Keratinocyte (primary cell): ENCODE measurements around the gene TMEM26. TPM values are rescaled to one million over a fixed set of nuclear protein-coding genes. Genes with fewer than 3 reads are reported as not detected.

Source experiments
- DNase-seq: peaks from one replicate; pipeline ENCODE4 v3.0.0-alpha.2; 2011; ENCODE audit warnings: low read depth, missing footprints, low spot score
- FAIRE-seq: peaks from 2 replicates; lab custom pipeline; 2011; peaks lifted over from hg19 to GRCh38; lab: Jason Lieb, UNC
- H2AFZ ChIP-seq: 2 replicates; pipeline ENCODE4 v1.6.0; 2012; ENCODE audit warnings: low read length, control low read depth, inconsistent platforms; ENCODE audit not compliant: control insufficient read depth
- H3K27ac ChIP-seq: 2 replicates; pipeline ENCODE4 v1.5.1; 2011; ENCODE audit warnings: low read length; ENCODE audit not compliant: control insufficient read depth, insufficient read depth
- H3K27me3 ChIP-seq: 3 replicates; pipeline ENCODE4 v1.6.0; 2011; ENCODE audit warnings: low read length; ENCODE audit not compliant: control insufficient read depth, insufficient read depth; ENCODE audit errors: extremely low read depth
- H3K36me3 ChIP-seq, 2 experiments: 2 replicates in 1 of 2; 3 replicates in 1 of 2; pipeline ENCODE4 v1.5.1; 2011; ENCODE audit warnings: low read length in 2 of 2, mild to moderate bottlenecking in 1 of 2; ENCODE audit not compliant: control insufficient read depth in 2 of 2, insufficient read depth in 2 of 2; ENCODE audit errors: extremely low read depth in 1 of 2
- H3K4me1 ChIP-seq: 3 replicates; pipeline ENCODE4 v1.5.1; 2011; ENCODE audit warnings: low read length; ENCODE audit not compliant: control insufficient read depth, insufficient read depth; ENCODE audit errors: extremely low read depth
- H3K4me2 ChIP-seq: 3 replicates; pipeline ENCODE4 v1.6.0; 2011; ENCODE audit warnings: low read depth, low read length; ENCODE audit not compliant: control insufficient read depth, insufficient read depth; ENCODE audit errors: extremely low read depth
- H3K4me3 ChIP-seq, 3 experiments: fragments of 200-600 bp in 1 of 3; sonication (generic) in 1 of 3; 2 replicates in 2 of 3; 3 replicates in 1 of 3; pipeline ENCODE4 v1.5.1; 2011 to 2016; ENCODE audit warnings: low read length in 3 of 3, mild to moderate bottlenecking in 3 of 3, control low read depth in 2 of 3, inconsistent platforms in 1 of 3, low read depth in 1 of 3, mixed read lengths in 1 of 3, mixed run types in 1 of 3, moderate library complexity in 1 of 3; ENCODE audit not compliant: control insufficient read depth in 2 of 3, insufficient read depth in 2 of 3; ENCODE audit errors: extremely low read depth in 1 of 3
- H3K79me2 ChIP-seq: 2 replicates; pipeline ENCODE4 v1.6.0; 2012; ENCODE audit warnings: low read length; ENCODE audit not compliant: control insufficient read depth, insufficient read depth
- H3K9ac ChIP-seq: 3 replicates; pipeline ENCODE4 v1.6.0; 2011; ENCODE audit warnings: low read length; ENCODE audit not compliant: control insufficient read depth, insufficient read depth; ENCODE audit errors: extremely low read depth
- H3K9me1 ChIP-seq: 3 replicates; pipeline ENCODE4 v1.6.0; 2011; ENCODE audit warnings: low read length; ENCODE audit not compliant: control insufficient read depth, insufficient read depth; ENCODE audit errors: extremely low read depth
- H3K9me3 ChIP-seq: 2 replicates; pipeline ENCODE4 v1.5.1; 2012; ENCODE audit warnings: low read depth, low read length; ENCODE audit not compliant: control insufficient read depth
- H4K20me1 ChIP-seq: 3 replicates; pipeline ENCODE4 v1.6.0; 2011; ENCODE audit warnings: low read length; ENCODE audit not compliant: control insufficient read depth, insufficient read depth; ENCODE audit errors: extremely low read depth
- CTCF ChIP-seq, 3 experiments: IDR thresholded peaks in 1 of 3; conservative IDR thresholded peaks in 1 of 3; optimal IDR thresholded peaks in 1 of 3; 2 replicates in 2 of 3; 3 replicates in 1 of 3; pipeline versions ENCODE3 to v1.5.1; 2011; ENCODE audit warnings: low read length in 3 of 3, mild to moderate bottlenecking in 3 of 3, moderate library complexity in 2 of 3, control low read depth in 1 of 3, inconsistent platforms in 1 of 3; ENCODE audit not compliant: insufficient read depth in 2 of 3; ENCODE audit errors: extremely low read depth in 1 of 3
- EZH2 ChIP-seq: IDR thresholded peaks from one replicate; pipeline ENCODE4 v1.6.1; 2012; ENCODE audit warnings: inconsistent platforms, mild to moderate bottlenecking, low read length, moderate library complexity
- dilution Hi-C: fragments of 300-500 bp; cut with MboI; formaldehyde crosslinking; loops from one replicate; pipeline ENCODE4 v1.7.0; 2020; ENCODE audit warnings: low sequenced_read_pairs; ENCODE audit not compliant: extremely low pct_ligation_motif_present
- polyA minus RNA-seq, 3 experiments: library from RNA; depleted of rRNA, polyadenylated mRNA; stranded (reverse); fragments of >200 nt; gene quantifications; 1 replicate in 1 of 3; 2 replicates in 1 of 3; 3 replicates in 1 of 3; pipeline ENCODE4 v1.2.3, GENCODE V29; 2011
- polyA plus RNA-seq, 5 experiments: library from polyadenylated mRNA; depleted of rRNA in 3 of 5; stranded (reverse) in 3 of 5; stranded (forward) in 1 of 5; unstranded in 1 of 5; fragments of >200 nt; gene quantifications; 1 replicate in 1 of 5; 2 replicates in 3 of 5; 3 replicates in 1 of 5; pipeline versions ENCODE4 v1.2.1 to v1.2.3, GENCODE V29; 2011 to 2012; ENCODE audit warnings: missing spikeins in 2 of 5, low read depth in 1 of 5, low replicate concordance in 1 of 5

Gene TMEM26
- not detected in 3 replicates for polyA plus RNA-seq
- not detected for polyA plus RNA-seq (2011; ENCODE audit: low read depth)
- polyA plus RNA-seq (2011; cell fraction: cytosol; rRNA removed) = not detected in 2 replicates
- polyA plus RNA-seq (2011; cell fraction: nucleus; rRNA removed) = not detected in 2 replicates
- polyA plus RNA-seq (2012; ENCODE audit: low replicate concordance) = not detected in 2 replicates
- polyA minus RNA-seq = not detected in 3 replicates
- polyA minus RNA-seq (2011; cell fraction: cytosol; rRNA and poly(A)+ RNA removed) = not detected
- polyA minus RNA-seq (2011; cell fraction: nucleus; rRNA and poly(A)+ RNA removed) = not detected in 2 replicates

- no peak for DNase-seq
- Histone ChIP-seq H3K4me1 (no peaks in the 10 kb centered on the region), H3K9me3 (no peaks in the 10 kb centered on the region), H2AFZ (peak within 1 kb of the TSS; percentile 19), H3K9ac (no peak within 1 kb of the TSS), H3K36me3 (no peaks in the 10 kb centered on the region), H3K27me3 (peaks cover 21% of the 10 kb centered on the region), H3K4me2 (peak within 1 kb of the TSS; percentile 41), H3K27ac (no peak within 1 kb of the TSS), H3K9me1 (no peaks in the 10 kb centered on the region), H3K79me2 (no peaks in the 10 kb centered on the region), H4K20me1 (no peaks in the 10 kb centered on the region), H3K4me3 (no peak within 1 kb of the TSS)
- TF ChIP-seq EZH2 = peak; percentile 27
- no peak for TF ChIP-seq CTCF (optimal IDR thresholded peaks at IDR 0.05 in 1 of 3, IDR thresholded peaks at IDR 0.05 in 1 of 3, conservative IDR thresholded peaks at IDR 0.05 in 1 of 3; ENCODE audit: extremely low read depth in 1 of 3, insufficient read depth in 2 of 3, low read length in 3 of 3)
- FAIRE-seq = no peak
- dilution Hi-C loops = no loop called here
Measured at GRCh38 chr10:61452655-61453641, at the start of gene TMEM26. TSS of gene TMEM26 (minus strand) at chr10:61453381. CDS start at chr10:61453081, 300 bp downstream.

GRCh38 chr10:61500460-61500859, 47.3 kb upstream of the TMEM26 start:
- H3K4me3 ChIP-seq = no peak overlapping the region
- dilution Hi-C loops = no loop called here
- no peaks in the 10 kb centered on the region for H4K20me1 ChIP-seq
- no peaks in the 10 kb centered on the region for H3K9me1 ChIP-seq
- DNase-seq (no peak), FAIRE-seq (no peak)
- H3K9ac ChIP-seq = no peak overlapping the region
- H3K36me3 ChIP-seq = no peaks in the 10 kb centered on the region
- H3K79me2 ChIP-seq = no peaks in the 10 kb centered on the region
- peaks cover 5% of the 10 kb centered on the region for H3K4me1 ChIP-seq
- H3K4me2 ChIP-seq = no peak overlapping the region
- no peak overlapping the region for H2AFZ ChIP-seq
- H3K27ac ChIP-seq = no peak overlapping the region
- H3K9me3 ChIP-seq = no peaks in the 10 kb centered on the region
- TF ChIP-seq CTCF (optimal IDR thresholded peaks at IDR 0.05 in 1 of 3, IDR thresholded peaks at IDR 0.05 in 1 of 3, conservative IDR thresholded peaks at IDR 0.05 in 1 of 3; ENCODE audit: extremely low read depth in 1 of 3, insufficient read depth in 2 of 3, low read length in 3 of 3) (no peak), EZH2 (no peak)
- no peaks in the 10 kb centered on the region for H3K27me3 ChIP-seq
